LNCaP clone FGC (cell line): ENCODE results near the gene GDF10.

Experiments used
- DNase-seq: peaks from one replicate; pipeline ENCODE4 v3.0.0-alpha.2; 2011; ENCODE audit warnings: low read depth
- H3K4me3 ChIP-seq: 2 replicates; pipeline ENCODE4 v1.5.1; 2011; ENCODE audit warnings: mild to moderate bottlenecking, low read depth, low read length, control low read depth
- TF ChIP-seq, protein P1 (sequence below): IDR thresholded peaks from 2 replicates; pipeline ENCODE4 v1.5.1; 2012; ENCODE audit warnings: mild to moderate bottlenecking; ENCODE audit not compliant: control insufficient read depth, insufficient read depth; ENCODE audit errors: extremely low read depth

The GDF10 gene

DNA sequence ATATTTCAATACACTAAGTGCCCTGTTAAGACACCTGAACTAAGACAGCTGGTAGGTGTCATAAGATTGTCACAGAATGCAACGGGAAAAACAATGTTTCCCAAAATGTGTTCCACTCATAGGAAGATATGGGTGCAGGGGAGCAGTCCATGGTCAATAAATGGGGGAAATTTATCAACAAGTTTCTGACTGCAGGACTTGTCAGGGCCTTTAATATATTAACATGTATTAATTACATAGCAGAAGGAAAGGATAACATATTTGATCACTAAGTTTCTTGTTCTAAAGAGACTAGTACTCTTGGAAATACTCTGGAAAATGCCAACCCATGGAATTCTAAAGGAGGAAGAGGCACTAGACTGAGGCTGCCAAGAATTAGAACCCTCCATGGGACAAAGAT is 54.9 kb downstream of the GDF10 start:
- TF ChIP-seq, protein P1, sequence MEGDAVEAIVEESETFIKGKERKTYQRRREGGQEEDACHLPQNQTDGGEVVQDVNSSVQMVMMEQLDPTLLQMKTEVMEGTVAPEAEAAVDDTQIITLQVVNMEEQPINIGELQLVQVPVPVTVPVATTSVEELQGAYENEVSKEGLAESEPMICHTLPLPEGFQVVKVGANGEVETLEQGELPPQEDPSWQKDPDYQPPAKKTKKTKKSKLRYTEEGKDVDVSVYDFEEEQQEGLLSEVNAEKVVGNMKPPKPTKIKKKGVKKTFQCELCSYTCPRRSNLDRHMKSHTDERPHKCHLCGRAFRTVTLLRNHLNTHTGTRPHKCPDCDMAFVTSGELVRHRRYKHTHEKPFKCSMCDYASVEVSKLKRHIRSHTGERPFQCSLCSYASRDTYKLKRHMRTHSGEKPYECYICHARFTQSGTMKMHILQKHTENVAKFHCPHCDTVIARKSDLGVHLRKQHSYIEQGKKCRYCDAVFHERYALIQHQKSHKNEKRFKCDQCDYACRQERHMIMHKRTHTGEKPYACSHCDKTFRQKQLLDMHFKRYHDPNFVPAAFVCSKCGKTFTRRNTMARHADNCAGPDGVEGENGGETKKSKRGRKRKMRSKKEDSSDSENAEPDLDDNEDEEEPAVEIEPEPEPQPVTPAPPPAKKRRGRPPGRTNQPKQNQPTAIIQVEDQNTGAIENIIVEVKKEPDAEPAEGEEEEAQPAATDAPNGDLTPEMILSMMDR, result no peak

DNA sequence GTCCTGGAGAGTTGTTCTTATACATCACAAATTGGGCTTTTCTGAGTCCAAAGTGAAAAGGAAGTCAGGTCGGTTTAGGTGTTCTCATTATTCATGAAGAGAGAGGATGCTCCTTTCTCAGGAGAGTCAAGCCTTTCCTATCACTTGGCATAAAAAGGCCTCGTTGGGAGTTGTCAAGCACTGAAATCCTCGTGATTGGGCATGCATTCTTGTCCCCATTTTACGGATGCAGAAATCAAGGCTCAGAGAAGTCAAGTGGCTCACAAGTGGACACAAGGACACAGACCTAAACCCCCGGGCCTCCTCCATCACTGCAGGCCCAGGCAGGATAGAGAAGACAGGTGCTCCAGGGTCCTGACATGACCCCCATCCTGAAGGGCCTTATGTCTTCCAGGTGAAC is 56.7 kb downstream of the GDF10 start:
- TF ChIP-seq, protein P1, result no peak
- DNase-seq, result no peak
- H3K4me3 ChIP-seq, result no peak overlapping the region

More for the DNA sequence above, 54.9 kb downstream of the GDF10 start:
- DNase-seq, result no peak
- no peak overlapping the region for H3K4me3 ChIP-seq

DNA sequence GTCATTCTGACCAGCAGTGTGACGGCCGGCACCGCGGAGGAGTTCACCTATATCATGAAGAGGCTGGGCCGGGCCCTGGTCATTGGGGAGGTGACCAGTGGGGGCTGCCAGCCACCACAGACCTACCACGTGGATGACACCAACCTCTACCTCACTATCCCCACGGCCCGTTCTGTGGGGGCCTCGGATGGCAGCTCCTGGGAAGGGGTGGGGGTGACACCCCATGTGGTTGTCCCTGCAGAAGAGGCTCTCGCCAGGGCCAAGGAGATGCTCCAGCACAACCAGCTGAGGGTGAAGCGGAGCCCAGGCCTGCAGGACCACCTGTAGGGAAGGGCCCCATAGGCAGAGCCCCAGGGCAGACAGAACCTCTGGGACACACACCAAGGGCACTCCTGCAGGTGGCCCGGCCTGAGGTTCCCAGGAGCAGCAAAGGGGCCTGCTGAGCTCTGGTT is 57.2 kb downstream of the GDF10 start:
- TF ChIP-seq, protein P1, result no peak
- DNase-seq, result no peak
- H3K4me3 ChIP-seq, result no peak overlapping the region

DNA sequence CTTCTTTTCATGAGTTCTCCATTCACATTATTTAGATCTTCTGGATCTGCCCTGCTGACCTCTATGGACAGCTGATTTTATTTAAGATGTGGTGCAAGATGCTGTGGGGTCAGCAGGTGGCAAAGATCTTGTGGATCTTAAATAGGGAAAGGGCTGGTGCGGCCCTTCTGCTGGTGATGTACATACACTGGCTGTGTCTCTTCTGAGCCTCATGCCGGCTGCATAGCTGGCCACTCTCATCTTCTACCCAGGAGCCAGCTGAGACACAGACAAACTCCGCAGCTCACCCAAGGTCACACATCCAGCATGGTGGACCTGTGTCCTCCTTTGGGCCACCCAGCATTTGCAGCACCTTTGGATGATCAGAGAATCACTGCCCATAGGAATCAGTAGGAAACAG is 57.9 kb downstream of the GDF10 start:
- DNase-seq, result no peak
- TF ChIP-seq, protein P1, result no peak
- H3K4me3 ChIP-seq, result no peak overlapping the region

DNA sequence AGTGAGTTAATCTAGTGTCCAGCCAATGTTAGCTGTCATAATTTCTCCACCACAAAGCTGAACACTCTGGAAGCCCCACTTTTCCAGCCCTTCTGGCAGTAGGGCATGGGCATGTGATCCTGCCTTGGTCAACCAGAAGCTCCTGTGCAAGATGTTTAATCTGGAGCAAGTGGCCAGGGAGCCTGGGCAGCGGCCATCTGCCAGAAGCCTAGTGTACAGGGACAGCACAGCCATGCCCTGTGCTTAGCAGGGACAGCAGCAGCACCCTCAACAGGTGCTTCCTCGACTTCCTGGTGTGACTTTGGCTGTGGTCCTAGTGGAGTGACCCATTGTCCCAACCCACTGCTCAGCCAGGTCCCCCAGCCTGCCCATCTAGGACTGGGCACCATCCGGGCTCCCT is 58.5 kb downstream of the GDF10 start:
- TF ChIP-seq, protein P1, result no peak
- DNase-seq, result no peak
- no peak overlapping the region for H3K4me3 ChIP-seq

DNA sequence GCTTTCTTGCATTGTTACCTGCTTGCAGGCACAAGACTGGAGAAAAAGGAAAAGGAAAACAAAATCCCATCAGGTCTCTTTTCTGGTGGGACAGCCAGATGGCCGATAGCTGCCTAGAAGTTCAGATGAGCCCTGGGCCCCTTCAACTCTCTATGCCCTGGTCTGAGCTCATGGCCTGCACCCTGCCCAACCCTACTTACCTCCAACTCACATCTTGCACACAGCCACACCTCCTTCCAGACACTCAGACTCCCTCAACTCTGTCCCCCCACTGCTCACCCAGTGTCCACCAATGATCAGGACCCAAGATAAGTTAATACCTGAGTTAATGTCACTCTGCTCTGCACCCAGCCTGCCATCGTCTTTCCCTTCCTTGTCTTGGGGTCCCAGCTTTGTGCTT is 59.1 kb downstream of the GDF10 start:
- TF ChIP-seq, protein P1, result no peak
- no peak overlapping the region for H3K4me3 ChIP-seq
- DNase-seq, result no peak

DNA sequence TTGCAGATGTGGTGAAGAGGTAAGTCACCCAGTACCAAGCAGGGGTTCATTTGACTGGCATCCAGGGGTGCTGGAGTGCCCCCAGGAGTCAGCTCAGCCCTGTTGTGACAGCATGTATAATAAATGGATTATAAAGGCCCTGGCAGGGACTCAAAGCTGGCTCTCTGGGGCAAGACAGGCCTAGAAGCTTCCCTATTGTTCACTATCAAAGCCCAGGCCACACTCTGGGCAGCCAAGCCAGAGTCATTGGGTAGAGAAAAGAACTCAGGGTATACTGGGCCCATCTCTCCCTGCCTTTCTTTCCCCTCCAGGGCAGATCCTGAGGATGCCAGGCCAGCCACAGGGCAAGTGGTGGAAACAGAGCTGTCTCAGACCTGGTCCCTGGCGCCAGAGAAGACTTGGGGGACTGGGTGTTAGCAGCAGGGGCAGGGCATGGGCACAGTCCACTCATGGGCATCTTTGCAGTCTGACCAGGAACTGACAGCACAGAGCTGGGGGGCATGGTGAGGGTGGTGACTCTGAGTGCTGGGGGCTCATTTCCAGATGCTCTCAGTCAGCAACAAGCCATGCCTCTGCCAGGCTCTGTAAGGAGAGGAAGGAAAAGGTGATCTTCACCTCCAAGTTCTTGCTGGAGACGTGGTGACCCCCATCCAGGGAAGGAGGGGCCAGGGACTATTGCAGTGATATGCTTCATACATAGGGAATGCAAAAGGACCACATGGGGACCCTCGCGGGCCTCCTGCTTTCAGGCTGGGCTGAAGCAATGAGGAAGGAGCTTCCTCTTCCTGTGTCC is 59.8 kb downstream of the GDF10 start:
- DNase-seq, result no peak
- TF ChIP-seq, protein P1, result no peak
- no peak overlapping the region for H3K4me3 ChIP-seq
